ENCODE measurements around the gene AP2A2. TPM values are rescaled to one million over a fixed set of nuclear protein-coding genes. Genes with fewer than 3 reads are reported as not detected.
A peak's percentile ranks its signal among the peaks of the same experiment; 100 is the strongest.

AP2A2 gene
- total RNA-seq, 2 experiments from 2014 or later: 60.1 to 66.7 TPM

DNA sequence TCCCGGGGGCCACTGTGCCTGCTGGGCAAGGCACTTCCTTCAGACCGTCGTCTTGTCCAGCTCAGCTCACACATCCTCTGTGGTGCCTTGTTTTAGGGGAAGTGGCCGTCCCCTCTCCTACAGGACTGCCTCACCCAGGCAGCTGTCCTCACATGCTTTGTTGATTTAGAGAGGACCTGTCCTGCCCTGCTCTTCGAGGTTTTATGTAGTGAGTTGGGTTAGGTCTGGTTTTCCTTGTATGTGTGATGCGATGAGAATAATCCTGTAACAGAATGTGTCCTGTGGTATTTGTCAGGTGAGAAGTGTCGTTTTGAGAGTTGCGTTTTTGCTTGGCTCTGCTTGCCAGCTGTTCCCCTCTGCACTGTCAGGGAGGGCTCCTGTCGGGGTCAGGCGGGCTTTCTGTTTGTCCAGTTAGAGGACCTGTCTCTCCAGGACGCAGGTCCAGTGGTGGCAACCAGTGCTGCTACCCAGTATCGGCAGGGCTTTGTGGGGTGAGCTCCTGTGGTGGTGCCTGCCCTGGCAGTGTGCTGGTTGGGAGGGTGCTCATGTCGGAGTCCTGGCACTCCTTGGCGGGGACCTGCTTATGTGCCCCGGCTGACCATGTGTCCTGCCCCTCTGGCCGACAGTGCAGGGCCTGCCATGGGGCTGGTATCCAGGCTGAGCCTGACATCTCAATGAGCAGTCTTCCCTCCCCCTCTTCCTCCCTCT lies 69.5 kb downstream of the AP2A2 start:
- Mint-ChIP-seq H3K36me3 (ENCODE audit: low read depth) (peaks cover 21% of the 10 kb centered on the region), H3K27me3 (no peaks in the 10 kb centered on the region), H3K4me1 (peaks cover 13% of the 10 kb centered on the region), H3K4me3 (no peak overlapping the region), H3K27ac (peak overlapping the region; percentile 7), H3K9me3 (peaks cover 3% of the 10 kb centered on the region)
- DNase-seq: no peak
- ChIA-PET POLR2A (no interaction called here), CTCF (no interaction called here)

DNA sequence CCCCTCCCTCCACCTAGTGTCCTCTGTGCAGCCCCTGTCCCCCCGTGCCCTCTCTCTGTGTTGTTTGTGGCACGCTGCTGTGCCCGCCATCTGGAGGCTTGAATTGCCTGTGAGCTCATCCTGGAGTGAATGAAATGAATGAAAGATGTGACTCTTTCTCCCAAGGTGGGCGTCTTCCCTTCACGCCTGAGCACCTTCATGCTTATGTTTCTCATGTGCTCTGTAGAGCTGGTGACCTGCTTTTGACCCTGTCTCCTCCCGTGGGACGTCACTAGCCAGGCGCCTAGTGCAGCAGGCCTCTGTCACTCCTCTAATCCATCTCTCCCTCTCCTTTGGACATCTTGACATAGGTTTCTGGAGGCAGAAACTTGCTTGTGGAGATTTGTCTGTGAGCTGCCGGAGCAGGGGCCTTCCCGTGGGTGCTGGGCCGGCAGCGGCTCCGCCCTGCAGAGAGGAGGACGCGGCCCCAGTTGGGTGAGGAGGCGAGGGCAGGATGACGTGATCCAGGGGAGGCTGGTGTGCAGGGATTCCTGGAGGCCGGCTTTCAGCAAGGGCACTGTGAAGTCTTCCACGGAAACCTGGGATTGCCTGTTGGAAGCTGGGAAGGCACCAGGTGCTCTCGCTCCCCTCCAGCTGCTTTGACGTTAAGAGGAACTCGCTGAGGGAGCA lies 70.2 kb downstream of the AP2A2 start:
- no peak for DNase-seq
- H3K9me3 Mint-ChIP-seq: peaks cover 3% of the 10 kb centered on the region
- peaks cover 24% of the 10 kb centered on the region for H3K36me3 Mint-ChIP-seq (ENCODE audit: low read depth)
- POLR2A ChIA-PET: no interaction called here
- peak overlapping the region; percentile 77 for H3K27ac Mint-ChIP-seq
- CTCF ChIA-PET: no interaction called here
- H3K4me1 Mint-ChIP-seq: peaks cover 13% of the 10 kb centered on the region
- no peaks in the 10 kb centered on the region for H3K27me3 Mint-ChIP-seq
- no peak overlapping the region for H3K4me3 Mint-ChIP-seq

DNA sequence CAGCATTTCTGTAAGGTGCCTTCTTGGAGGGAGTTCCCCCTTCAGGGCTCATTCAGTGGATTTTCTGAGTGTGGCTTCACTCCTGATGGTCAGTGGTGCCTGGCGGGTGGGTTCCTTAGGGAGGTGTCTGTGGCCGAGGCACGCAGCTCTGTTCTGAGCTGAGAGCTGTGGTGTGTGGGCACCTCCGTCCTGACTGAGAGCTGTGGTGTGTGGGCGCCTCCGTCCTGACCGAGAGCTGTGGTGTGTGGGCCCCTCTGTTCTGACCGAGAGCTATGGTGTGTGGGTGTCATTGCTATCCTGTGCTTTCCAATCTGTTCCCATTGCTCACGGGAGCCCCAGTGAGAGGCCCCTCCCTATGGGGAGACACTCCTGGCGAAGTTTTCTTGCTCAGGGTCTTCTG lies 71.0 kb downstream of the AP2A2 start:
- Mint-ChIP-seq H3K36me3 (ENCODE audit: low read depth) (peaks cover 29% of the 10 kb centered on the region), H3K4me3 (no peak overlapping the region), H3K27me3 (no peaks in the 10 kb centered on the region), H3K27ac (no peak overlapping the region), H3K9me3 (peaks cover 3% of the 10 kb centered on the region), H3K4me1 (peaks cover 13% of the 10 kb centered on the region)
- DNase-seq: no peak
- POLR2A ChIA-PET: no interaction called here
- CTCF ChIA-PET: no interaction called here

DNA sequence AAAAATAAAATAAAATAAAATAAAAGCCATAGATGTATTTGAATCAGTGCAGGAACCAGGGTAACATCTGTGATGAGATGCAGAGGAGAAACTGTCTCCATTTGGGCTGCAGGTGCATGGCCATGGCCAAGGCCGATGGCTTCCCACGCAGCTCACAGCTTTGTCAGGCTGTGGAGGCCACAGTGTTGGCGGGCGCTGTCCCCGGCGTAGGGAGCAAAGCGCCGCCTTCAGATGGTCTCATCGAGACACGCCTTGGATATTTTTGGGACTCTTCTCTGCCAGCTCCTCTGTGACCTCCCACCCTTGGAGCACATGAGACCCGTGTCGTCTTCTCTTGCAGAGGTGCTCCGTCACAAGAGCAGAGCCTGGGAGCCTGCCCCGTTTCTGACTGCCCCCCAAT lies 72.2 kb downstream of the AP2A2 start:
- H3K27me3 Mint-ChIP-seq: no peaks in the 10 kb centered on the region
- ChIA-PET CTCF (interaction anchor here (1.5 kb wide), 1 partner anchor 17 kb away, joined by 3 read pairs; no protein-coding TSS in a partner anchor), POLR2A (no interaction called here)
- no peak for DNase-seq
- H3K36me3 Mint-ChIP-seq (ENCODE audit: low read depth): peaks cover 28% of the 10 kb centered on the region
- no peak overlapping the region for H3K4me3 Mint-ChIP-seq
- peaks cover 13% of the 10 kb centered on the region for H3K4me1 Mint-ChIP-seq
- peaks cover 3% of the 10 kb centered on the region for H3K9me3 Mint-ChIP-seq
- no peak overlapping the region for H3K27ac Mint-ChIP-seq

DNA sequence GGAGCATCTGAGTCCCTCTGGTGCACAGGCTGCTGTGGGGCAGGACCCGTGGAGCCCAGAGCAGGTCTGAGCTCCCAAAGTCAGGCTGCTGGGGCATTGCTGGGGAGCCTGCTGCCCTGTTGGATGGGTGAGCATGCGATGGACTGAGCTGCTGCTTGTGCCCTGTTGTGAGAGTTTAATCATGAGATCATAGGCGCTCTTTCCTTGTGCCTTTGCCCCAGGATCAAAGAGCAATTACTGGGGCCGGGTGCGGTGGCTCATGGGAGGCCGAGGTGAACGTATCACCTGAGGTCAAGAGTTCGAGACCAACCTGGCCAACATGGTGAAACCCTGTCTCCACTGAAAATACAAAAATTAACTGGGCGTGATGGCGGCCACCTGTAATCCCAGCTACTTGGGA lies 73.3 kb downstream of the AP2A2 start:
- CTCF ChIA-PET: interaction anchor here (0.6 to 1.5 kb wide), 2 partner anchors 18 to 20 kb away, joined by 3 read pairs; no protein-coding TSS in a partner anchor
- no peak for DNase-seq
- Mint-ChIP-seq H3K4me3 (no peak overlapping the region), H3K36me3 (ENCODE audit: low read depth) (peaks cover 31% of the 10 kb centered on the region), H3K4me1 (peaks cover 13% of the 10 kb centered on the region), H3K27me3 (no peaks in the 10 kb centered on the region), H3K27ac (no peak overlapping the region), H3K9me3 (peaks cover 3% of the 10 kb centered on the region)
- POLR2A ChIA-PET: no interaction called here

DNA sequence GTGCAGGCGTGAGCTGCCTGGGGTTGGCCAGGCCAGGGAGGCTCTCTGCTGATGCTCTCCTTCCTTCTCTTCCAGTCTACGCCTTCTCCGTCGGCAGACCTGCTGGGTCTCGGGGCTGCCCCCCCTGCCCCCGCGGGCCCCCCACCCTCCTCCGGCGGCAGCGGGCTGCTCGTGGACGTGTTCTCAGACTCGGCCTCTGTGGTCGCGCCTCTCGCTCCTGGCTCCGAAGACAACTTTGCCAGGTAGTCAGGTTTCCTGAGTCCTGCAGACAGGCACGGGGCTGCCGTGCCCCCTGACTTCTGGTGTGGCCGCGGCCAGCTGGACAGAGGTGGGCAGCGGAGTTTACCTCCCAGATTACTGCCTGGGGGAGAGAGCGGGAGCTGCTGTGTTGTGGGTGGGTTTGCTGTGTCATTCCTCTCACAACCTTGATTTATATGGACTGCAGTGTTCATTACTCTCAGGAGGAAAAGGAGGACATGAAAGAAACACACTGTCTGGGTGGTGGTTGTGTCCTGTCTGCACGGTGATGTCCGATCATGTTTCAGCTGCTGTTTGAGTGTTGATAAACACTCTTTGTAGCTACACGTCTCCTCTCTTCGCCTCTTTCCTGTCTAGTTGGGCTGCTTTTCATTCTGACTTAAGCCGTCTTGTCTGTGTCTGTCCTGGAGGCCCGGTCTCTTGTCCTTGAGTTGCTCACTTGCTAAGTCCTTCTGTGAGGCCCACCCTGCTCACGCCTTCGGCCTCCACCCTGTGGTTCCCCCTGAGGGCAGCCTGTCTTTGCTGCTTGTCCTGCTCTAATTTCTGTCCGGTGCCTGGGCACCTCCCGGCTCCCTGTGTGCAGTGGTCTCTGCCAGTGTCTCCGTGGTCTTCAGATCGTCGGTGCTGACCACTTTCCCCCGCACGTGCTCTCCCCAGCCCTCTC lies 74.9 kb downstream of the AP2A2 start:
- Mint-ChIP-seq H3K36me3 (ENCODE audit: low read depth) (peaks cover 30% of the 10 kb centered on the region), H3K27me3 (no peaks in the 10 kb centered on the region), H3K4me1 (peaks cover 10% of the 10 kb centered on the region)

DNA sequence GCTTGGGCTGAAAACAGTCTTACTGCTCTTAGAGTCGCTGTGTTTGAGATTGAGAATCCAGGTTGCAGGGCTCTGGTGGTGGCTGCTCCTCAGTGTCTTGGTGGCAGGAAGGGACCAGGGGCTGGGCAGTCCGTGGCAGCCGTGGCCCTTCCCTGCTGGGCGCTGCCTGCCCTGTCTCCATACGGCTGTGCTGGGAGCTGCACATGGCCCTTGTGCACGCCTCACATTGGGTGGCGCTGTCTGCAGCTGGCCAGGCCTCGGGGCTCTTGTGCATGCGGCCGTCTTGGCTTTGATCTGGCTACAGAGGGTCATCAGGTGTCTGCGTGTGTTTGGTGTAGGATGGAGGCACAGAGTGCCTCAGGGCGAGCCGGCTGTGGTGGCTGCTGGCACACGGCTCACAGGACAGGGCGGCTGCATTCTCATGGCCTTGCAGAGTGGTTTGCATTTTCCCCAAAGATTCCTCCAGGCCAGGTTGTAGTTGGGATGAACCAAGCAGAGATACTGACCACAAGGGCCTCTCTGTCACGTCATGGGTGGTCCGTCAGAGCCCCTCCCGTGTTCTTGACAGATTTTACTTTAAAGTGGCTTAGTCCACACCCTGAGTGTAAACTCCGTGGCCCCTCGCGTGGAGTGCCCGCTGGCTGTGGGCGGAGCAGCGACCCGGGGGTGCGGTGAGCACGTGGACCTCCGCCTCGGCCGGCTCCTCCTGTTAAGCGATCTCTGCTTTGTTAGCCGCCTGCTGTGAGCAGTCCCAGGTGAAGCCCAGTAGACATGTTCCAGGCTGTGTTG lies 76.1 kb downstream of the AP2A2 start:
- no peaks in the 10 kb centered on the region for H3K27me3 Mint-ChIP-seq
- no peak overlapping the region for H3K27ac Mint-ChIP-seq
- peaks cover 3% of the 10 kb centered on the region for H3K4me1 Mint-ChIP-seq
- no peaks in the 10 kb centered on the region for H3K9me3 Mint-ChIP-seq
- no peak for DNase-seq
- ChIA-PET CTCF (no interaction called here), POLR2A (no interaction called here)
- H3K36me3 Mint-ChIP-seq (ENCODE audit: low read depth): peaks cover 23% of the 10 kb centered on the region
- H3K4me3 Mint-ChIP-seq: no peak overlapping the region

More for the DNA sequence above, 74.9 kb downstream of the AP2A2 start:
- H3K27ac Mint-ChIP-seq: no peak overlapping the region
- no peak overlapping the region for H3K4me3 Mint-ChIP-seq
- ChIA-PET POLR2A (no interaction called here), CTCF (no interaction called here)
- H3K9me3 Mint-ChIP-seq: no peaks in the 10 kb centered on the region
- DNase-seq: no peak

DNA sequence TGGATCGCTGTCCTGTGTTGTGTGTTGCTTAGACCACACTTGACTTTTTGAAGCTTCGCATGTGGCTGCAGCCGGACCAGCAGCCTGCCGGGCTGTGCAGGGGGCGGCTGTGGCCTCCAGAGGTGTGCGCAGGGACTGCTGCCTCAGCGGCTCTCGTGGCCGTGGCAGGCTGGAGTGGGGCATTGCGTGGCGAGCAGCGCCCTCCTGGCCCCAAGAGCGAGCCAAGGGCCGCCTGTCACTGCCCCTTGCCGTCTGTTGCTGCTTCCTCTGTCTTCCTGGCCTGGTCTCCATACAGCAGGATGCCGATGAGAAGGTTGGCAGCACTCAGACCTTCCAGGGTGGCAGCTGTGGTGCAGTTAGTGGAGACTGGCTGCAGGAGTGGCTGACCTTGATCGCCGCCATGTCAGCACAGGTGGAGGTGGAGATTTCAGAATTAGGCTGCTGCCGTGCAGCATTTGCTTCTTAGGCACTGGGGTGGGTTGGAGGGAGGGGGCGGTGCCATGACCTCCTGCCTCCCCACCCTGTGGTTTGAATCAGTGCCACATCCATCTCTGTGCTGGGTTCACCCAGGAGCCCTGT lies 76.8 kb downstream of the AP2A2 start:
- Mint-ChIP-seq H3K4me1 (peaks cover 3% of the 10 kb centered on the region), H3K36me3 (ENCODE audit: low read depth) (peaks cover 21% of the 10 kb centered on the region), H3K27me3 (no peaks in the 10 kb centered on the region), H3K4me3 (no peak overlapping the region), H3K9me3 (no peaks in the 10 kb centered on the region), H3K27ac (no peak overlapping the region)
- POLR2A ChIA-PET: no interaction called here
- CTCF ChIA-PET: no interaction called here
- DNase-seq: no peak

DNA sequence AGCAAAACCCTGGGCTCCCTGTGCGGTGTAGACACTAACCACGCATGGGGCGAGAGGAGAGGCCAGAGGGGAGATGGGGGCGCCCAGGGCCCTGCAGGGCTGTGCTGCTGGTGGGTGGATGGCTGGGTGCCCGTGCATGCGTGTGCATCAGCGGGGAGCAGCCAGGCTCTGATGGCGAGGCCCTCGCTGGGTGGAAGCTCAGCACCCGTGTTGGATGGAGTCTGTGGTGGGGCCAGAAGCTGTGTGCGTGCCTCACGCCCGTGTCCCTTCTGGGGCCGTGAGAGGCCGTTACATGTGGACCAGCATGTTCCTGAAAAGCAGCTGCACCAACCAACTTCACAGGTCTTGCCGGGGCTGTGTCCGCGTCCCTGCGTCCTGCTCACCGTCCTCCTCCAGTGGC lies 77.5 kb downstream of the AP2A2 start:
- Mint-ChIP-seq H3K4me1 (peaks cover 3% of the 10 kb centered on the region), H3K9me3 (no peaks in the 10 kb centered on the region), H3K27me3 (no peaks in the 10 kb centered on the region), H3K36me3 (ENCODE audit: low read depth) (peaks cover 21% of the 10 kb centered on the region), H3K4me3 (no peak overlapping the region), H3K27ac (no peak overlapping the region)
- no peak for DNase-seq
- POLR2A ChIA-PET: no interaction called here
- CTCF ChIA-PET: no interaction called here

DNA sequence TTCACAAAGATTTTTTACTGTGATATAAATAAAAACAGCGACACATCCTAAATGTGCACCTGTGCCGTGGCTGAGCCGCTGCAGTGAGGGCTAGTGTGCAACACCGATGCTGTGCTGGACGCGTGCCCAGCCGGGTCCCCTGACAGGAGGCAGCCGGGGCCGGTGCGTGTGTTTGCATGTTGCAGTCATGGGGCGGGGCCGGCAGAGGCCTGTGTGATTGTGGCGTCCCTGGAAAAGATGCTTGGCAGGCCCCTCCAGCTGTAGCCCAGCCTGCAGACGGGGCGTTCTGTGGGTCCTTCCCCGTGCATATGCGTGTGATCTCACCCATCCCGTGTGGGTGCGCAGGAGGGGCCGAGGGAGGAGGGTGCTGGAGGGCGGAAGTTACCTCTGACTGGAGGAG lies 80.3 kb downstream of the AP2A2 start:
- ChIA-PET CTCF (no interaction called here), POLR2A (no interaction called here)
- Mint-ChIP-seq H3K4me1 (peaks cover 3% of the 10 kb centered on the region), H3K36me3 (ENCODE audit: low read depth) (peaks cover 28% of the 10 kb centered on the region), H3K9me3 (no peaks in the 10 kb centered on the region), H3K27me3 (no peaks in the 10 kb centered on the region), H3K4me3 (no peak overlapping the region), H3K27ac (no peak overlapping the region)
- DNase-seq: no peak

DNA sequence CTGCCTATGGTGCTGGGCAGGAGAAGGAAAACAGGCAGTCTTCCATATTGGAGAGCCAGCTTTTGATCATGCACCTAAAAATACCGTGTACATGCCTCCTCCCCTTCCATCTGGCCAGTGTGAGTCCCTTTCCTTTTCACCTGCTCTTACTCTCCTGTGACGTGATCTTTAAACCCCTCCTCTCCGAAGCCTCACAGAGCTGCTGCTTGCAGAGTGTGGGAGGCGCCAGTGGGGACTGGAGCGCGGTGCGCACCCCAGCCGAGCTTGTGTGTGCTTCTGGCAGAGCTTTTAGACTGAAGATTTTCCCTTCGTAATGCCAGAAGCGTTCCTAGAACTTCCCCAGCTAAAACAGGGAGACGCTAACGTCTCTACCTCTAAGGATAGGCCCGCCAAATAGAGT lies 81.1 kb downstream of the AP2A2 start:
- Mint-ChIP-seq H3K27ac (no peak overlapping the region), H3K9me3 (no peaks in the 10 kb centered on the region), H3K4me1 (peaks cover 3% of the 10 kb centered on the region), H3K36me3 (ENCODE audit: low read depth) (peaks cover 24% of the 10 kb centered on the region), H3K4me3 (no peak overlapping the region), H3K27me3 (no peaks in the 10 kb centered on the region)
- ChIA-PET CTCF (no interaction called here), POLR2A (no interaction called here)
- no peak for DNase-seq

DNA sequence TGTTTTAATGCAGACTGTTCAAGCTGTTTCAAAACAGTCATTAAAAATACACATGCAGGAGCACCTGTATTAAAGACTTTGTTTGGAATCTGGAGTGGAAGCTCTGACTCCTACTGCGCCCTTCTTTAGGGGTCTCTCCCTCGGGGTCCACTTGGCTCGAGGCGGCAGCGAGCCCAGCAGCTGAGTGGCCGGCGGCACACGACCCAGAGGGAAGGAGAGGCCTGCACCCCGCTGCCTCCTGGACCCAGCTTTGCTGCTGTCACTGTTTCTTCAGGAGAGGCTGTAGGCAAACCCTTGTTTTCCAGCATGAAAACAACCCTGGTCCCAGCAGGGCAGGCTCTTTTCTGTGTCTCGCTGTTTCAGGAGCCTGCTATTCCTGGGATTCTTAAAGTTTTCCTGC lies 81.6 kb downstream of the AP2A2 start:
- Mint-ChIP-seq H3K4me1 (peaks cover 3% of the 10 kb centered on the region), H3K27ac (no peak overlapping the region), H3K27me3 (no peaks in the 10 kb centered on the region), H3K4me3 (no peak overlapping the region), H3K36me3 (ENCODE audit: low read depth) (peaks cover 20% of the 10 kb centered on the region), H3K9me3 (no peaks in the 10 kb centered on the region)
- POLR2A ChIA-PET: no interaction called here
- no peak for DNase-seq
- CTCF ChIA-PET: no interaction called here

All from activated CD4-positive, alpha-beta T cell treated with anti-CD3 and anti-CD28 coated beads, Interleukin-2, amount 10 ng/mL, durations not matched to agents 7 days and 5 days (primary cell).